GF-D8 (cell line): ENCODE measurements around the gene RELA.

Experiments
- DNase-seq: peaks from one replicate; lab custom pipeline; 2025; lab: John Stamatoyannopoulos, UW

The RELA gene

DNA sequence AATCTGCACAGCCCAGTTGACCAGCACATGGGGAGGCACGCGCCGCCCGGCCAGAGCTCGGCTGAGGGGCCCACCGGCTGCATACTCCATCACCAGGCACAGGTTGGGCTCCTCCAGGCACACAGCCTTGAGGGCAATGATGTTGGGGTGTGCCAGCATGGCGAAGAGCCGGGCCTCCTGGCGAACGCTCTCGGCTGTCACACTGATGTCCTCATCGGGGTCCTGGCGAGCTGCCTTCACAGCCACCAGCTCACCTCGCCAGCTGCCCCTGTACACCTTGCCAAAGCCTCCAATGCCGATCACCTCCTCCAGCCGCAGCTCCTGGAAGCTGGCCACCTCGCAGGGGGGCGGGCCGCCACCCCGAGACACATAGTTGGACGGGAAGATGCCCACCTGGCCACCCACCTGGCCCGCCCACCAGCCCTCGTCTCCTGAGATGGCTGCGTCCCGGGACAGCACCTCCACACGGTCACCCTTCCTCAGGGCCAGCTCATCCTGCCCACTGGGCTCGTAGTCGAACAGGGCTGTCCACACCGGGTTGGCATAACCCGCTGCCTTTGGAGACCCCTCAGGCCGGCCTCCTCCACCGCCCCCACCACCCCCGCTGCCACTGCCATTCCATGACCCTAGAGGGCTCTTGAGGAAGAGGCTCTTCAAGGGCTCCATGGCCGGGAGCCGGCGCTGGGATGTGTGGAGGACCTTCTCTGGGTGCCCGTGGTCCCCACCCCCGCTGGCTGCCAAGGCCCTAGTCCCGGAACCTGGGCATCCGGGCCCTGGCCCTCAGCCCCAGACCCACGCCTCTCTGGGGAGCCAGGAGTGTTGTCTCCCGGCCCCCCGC, 49.4 kb downstream of the RELA start:
- DNase-seq: no peak

DNA sequence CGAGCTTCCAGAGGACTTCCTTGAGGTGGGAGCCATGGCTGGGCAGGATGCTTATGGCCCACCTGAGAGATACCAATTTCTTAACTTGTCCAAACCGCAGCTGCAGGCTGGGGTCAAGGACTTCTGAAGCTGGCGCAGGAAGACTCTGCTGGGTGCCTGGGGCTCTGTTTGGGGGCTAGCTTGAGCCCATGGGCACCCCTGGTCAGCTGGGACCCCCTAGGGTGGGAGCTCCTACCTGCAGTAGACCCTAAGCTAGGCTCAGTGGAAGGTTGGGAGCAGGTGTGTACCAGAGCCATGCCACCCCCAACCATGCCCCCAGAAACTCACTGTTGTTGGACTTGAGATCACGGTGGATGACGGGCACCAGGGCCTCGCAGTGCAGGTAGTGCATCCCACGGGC, 50.0 kb downstream of the RELA start:
- no peak for DNase-seq

DNA sequence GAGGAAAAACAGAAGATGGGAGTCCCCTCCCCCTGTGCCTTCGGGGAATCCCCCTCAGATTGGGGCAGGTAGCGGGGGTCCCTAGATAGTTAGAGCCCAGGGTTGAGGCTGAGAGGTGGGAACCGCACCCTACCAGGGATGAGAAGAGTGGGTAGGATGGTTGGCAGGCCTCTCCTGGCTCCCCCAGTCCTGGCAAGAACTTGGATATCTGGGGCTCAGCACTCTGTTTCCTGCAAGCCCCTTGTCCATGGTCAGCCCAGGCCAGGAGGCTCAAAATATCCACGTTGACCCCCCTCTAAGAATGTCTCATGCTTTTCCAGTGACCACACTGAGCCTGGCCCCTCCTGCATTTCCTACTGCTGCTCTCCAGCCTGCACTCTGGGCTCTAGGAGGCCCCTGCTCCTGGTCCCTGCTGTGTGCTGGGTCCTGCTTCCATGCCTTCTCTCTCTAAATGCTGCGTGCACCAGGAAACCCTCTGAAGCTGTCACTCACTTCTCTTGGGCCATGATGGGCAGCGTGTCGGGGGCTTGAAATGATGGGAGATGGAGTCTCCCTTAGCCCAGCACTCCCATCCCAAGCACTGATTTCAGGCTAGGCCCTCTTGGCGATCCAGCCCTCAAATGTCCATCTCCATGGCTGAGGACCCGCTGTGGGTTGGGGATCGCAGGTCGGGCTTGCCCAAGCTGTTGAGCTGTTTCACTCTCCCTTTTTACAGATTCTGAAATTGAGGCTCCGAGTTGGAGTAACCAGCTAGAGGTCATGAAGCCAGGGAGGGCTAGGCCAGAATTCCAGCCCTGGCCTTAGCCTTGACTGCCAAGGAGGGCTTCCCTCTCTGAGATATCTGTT, 50.7 kb downstream of the RELA start:
- DNase-seq: no peak

DNA sequence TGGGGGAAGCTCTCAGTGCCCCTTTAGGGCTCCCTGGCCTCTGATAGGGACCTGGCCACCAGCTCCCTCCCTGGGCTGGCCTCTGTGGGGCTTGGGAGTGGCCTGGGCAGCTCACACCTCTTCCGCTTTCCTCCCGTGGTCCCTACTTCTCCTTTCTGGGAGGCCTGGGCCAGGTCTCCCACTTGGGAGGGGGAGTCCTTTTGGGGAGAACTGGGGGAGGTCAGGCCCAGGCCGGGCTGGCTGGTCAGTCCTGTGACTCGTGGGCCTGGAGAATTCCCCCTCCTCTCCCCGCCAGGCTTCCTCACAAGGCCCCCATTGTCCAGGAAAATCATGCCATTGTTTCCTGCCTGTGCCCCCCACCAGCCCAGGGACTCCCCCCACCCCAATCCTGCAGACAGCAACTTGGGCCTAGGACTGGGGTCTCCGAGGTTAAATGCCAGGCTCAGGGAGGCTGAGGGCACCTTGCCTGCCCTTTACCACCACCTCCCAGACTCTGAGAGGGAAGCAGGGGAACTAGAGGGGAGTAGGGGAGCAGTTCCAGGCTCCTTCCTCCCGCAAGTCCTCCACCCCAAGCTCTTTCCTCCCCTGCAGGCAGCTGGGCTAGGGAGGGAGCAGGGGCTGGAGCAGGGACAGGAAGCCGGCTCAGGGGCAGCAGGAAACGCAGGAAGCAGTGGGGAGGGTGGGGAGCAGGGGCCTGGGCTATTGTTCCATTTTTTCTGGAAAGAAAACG, 51.5 kb downstream of the RELA start:
- DNase-seq: peak; percentile 34

DNA sequence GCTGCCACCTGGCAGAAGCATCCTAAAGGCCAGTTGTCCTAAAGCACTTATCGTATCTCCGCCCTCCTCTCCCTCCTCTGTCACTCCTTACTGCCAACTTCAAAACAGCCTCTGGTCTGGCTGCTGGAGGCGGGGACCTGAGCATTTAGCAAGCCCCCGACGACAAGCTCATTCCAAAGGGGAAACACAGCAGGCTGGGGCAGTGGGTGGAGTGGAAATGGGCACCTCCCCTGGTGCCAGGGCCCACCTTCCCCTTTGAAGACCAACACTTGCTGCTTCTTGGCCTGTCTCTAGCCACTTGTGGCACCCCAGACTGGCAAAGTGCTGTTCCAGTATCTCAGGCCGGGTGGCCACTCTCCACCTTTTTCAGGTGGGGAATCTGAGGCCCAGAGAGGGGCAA, 52.3 kb downstream of the RELA start:
- DNase-seq: no peak

DNA sequence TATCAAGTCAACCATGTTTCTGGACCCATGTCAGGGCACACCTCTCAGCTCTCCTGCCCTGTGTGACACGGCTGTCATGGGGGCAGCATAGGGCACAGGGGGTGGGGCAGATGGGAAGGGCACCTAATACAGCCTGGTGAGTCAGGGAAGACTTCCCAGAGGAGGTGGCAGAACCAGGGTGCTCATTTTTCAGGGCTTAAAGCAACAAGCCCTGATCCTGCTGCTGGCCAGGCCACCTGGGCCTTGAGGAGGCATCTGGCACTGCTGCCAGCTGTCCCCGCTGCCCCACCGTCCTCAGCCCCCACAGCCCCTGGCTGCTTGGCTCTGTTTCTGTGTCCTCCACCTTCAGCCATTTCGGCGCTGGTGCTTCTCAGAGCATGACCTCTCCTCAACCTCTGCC, 53.1 kb downstream of the RELA start:
- no peak for DNase-seq

DNA sequence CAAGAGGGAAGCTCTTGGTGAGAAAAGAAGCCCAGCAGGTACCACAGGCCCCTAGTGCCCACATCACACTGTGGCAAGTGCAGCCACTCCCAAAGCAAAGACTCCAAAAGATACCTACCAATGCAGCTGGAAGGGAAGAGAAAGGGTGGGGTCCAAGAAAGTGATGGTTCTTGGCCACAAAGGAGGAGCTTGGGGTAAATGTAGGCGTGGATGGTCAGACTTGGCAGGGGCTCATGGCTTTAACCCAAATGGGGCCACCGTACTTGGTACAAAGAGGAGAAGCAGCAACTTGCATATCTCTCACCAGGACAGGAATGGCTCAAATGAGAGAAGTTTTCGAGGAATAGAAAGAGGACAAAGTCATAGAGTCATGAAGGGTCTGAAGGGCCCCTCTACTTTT, 53.5 kb downstream of the RELA start:
- no peak for DNase-seq

DNA sequence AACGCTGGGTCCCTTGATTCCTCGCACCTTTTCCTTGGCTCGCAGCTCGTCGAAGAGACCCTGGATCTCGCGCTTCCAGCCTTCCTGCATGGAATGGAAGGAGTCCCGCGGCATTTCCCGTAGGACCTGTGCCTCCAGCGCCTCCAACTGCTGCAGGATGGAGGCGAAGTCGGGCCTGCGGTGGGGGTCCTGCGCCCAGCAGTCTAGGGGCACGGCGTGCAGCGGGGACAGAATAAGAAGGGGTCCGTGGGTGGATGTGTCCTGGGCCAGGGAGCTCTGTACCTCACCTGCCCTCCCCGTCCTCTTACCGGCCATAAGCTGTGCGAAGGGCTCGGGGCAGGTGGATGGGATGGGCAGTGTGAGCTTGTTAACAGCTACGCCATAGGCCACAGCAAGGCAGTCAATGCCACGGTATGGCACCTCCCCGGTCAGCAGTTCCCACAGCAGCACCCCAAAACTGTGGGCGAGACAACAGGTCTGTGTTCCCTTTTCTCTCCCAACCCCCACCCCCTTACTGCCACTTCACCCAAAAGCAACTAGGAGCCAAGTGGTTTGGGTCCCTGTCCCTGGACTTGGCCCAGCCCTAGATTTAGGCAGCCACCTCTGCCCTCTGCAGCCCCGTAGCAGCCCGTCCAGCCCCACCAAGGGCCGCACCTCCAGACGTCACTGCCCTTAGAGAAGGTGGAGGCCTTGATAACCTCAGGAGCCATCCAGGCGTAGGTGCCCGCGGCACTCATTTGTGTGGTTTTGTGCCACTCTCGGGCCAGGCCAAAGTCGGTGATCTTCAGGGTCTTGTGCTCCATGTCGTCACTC, 54.9 kb downstream of the RELA start:
- no peak for DNase-seq

DNA sequence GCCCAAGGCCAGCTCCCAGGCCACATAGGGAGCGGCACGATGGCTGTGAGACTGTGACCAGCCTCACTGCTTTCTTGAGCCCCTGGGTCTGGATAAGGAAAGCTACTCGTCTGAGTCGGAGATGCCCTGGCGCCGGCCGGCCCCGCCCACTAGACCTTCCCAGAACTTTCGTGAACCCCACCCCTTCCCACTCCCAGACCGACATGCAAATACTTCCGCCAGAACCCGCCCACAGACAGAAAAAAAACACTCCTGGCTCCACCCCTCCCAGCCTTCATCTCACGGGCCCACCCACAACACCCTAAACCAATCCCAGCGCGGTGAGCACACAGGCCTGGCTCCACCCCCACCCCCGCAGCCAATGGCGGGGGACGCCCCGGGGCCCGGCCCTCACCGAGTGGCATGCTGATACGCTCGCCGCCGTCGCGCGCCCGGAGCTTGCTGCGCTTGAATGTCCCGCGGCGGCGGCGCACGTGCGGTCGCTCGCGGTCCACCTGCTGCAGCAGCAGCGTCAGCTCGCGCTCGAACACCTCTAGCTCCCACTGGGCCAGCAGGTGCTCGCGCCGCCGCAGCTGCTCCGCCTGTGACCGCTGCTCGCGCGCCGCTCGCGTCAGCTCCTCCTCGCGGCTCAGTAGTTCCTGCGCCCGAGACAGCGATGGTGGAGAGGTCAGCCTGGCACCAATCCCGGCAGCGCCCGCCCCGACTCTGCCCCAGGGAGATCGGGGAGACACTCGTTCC, 55.7 kb downstream of the RELA start:
- no peak for DNase-seq

DNA sequence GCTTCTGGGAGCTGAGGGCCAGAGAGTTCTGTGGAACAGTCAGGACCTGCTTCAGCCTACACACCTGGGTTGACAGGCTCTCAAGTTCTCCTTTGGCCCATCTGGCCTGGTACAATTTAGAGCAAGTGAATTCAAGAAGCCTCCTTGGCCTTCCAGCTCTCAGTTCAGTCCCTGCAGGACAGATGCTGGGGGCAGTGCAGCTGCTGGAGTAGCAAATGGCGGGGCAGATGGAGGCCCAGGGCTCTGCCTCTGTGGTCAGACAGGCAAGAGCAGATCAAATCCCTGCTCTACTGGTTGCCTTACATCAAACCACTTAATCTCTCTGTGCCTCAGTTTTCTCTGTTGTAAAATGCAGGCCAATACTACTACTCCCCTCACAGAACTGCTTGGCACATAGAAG, 58.5 kb downstream of the RELA start:
- no peak for DNase-seq
